NCI-H2196 treated with DMSO at 0.1 percent for 48 hours (cell line): ENCODE measurements around the gene RNF183.
A peak's percentile ranks its signal among the peaks of the same experiment; 100 is the strongest.
"Not testable (repeated sequence)": the region's sequence is repeated elsewhere in the genome, so short reads cannot be mapped to it uniquely, and the experiment has no call there.

Experiments used
- DNase-seq: peaks from one replicate; lab custom pipeline; 2025; ENCODE audit not compliant: unreplicated experiment; lab: John Stamatoyannopoulos, UW

Gene RNF183

DNA sequence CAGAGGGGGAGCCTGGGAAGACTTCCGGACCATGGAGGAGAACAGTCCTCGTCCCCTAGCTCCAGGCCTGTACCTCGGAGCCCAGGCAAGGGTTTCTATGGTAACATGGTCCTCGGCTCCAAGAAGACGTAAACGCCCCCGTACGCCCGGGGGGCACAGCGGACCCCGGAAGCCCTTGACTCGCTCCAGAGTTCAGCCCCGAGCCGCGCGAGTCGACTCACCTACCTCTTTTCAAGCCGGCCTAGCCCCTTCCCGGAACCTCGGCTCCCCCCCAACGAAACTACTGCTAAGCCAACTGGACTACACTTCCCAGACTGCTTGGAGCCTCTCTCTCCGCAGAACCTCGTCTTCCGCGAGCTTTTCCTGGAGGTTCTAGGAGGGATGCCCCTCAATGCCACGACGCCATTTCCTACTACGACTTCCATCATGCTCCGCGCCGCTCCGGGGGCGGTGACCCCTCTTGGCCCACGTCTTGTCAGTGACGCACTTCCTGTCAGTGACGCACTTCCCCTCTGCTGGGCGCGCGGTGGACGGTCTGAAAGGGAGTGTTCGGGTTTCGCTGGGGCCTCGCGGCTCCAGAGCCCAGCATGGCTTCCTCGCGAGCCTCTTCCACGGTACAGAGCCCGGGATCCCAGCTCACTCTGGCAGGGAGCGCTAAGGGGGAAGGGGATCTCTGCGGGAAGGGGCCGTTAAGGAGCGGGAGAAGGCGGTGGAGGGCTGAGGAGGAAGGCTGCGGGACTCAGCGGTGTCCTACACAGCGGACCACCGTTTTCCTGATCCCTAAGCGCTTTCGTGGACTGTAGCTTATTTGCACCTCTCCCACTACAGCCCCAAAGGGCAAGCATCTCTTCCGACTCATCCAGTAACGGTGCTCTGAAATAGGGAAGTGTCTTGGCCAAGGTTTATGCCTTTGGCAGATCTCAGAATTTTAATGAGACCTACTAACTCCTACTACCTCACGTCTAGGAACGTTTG lies 27.7 kb downstream of the RNF183 start, which contains the start of the genes CDC26 and PRPF4:
CDC26 (minus strand) TSS at position 416 of the 975 bp plus-strand sequence. CDS start 3,065 bp downstream, outside the sequence.
PRPF4 (plus strand) TSS at position 502 of the 975 bp plus-strand sequence; CDS start at position 588, 86 bp downstream.
- DNase-seq, result peak; percentile 94

DNA sequence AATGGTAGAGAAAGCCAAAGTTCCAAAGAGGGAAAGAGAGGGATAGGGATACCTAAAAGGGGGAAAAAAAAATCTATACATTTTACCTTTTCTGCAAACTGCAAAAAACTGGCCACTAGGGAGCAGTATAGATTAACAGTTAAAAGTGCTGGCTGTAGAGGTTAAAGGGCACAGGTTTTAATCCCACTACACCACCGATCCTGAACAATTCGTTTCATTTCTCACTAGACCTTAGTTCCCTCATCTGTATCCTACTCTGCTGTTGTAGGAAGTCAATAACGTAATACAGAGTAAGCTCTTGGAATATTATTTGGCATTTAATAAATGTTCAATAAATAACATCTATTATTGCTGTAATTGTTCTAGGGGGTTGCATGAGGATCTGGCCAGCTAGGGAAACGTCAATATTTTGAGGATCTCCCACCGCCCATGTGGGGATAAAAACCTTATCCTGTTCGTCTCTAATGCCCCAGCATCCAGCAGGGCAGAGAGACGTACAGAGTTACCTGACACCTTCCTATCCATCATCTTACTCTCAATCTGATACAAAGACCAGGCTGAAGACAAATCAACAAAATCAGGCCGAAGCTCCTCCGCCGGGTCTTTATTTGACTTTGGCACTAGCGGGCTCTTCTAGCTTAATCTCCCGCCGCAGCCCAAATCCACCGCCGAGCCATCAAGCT lies 28.6 kb downstream of the RNF183 start:
- DNase-seq, result peak; percentile 55

DNA sequence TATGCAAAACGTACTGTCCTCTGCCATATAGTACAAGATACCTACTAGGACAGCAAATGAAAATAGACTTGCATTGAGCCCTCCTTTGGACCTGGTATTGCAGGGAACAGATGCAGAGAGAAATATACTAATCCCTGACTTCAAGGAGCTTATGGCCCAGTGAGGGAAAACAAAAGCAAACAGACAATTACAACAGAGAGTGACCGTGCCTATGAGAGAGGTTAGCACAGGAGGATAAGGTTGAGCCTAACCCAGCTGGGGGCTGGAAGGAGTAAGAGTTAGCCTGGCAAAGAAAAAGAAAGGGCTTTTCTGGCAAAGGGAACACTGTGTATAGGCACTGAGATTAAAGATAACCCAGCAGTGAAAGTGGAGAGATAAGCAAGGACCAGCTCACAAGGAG lies 33.3 kb downstream of the RNF183 start:
- no peak for DNase-seq

DNA sequence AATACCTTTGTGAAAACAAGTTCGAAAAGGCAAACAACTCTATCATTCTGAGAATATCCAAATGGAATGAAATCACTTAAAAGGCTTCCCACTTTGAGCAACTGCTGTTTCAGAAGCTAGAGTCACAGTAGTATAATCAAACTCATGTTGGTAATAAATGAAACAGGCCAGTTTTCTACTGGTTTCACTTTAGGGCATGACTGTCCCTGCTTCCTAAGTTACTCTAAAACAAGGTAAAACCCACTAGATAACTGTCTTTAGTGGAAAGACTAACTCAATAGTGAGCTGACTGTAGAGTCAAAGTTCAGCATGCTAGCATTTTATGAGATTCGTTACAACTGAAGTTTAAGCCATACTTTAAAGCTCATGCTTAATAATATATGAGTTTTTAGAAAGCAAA lies 33.8 kb downstream of the RNF183 start:
- no peak for DNase-seq

DNA sequence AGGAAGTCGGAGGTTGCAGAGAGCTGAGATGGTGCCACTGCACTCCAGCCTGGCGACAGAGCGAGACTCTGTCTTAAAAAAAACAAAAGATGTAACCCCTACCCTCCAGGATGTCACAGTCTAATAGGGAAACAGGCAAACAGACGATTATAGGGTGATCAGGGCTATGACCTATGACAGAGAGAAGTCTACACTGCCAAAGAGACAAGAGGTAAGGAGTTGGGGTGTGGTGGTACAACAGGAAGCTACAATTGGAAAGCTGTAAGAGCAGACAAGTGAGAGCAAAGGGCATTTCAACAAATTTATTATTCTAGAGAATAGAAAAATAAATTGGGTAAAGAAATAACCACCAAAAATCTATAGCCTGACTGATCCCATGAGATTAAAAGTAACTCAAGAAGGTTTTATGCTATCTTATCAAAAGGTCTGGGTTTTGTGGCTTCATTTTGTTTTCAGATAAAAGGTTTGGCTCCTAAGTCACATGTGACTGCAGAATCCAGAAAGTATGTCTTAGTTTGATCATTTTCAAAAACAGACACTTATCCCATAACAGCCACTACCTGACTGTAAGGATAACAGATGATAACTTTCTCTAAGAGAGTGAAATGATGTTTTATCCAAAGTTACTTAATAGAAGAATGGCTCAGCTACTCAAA lies 35.1 kb downstream of the RNF183 start:
- DNase-seq, result no peak

DNA sequence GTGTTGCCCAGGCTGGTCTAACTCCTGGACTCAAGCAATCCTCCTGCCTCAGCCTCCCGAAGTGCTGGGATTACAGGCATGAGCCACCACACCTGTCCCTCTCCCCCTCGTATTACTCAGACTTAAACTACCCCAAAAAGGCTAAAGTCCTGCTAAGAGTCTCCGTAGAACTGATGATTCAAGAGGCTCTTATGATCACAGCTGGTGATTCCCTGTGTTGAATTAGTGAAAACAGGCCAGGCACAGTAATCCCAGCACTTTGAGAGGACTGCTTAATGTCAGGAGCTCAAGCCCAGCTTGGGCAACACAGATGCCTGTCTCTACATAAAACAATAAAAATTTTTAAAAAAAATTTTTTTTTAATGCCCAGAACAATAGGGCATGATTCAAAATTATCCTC lies 37.0 kb downstream of the RNF183 start:
- DNase-seq, result no peak

DNA sequence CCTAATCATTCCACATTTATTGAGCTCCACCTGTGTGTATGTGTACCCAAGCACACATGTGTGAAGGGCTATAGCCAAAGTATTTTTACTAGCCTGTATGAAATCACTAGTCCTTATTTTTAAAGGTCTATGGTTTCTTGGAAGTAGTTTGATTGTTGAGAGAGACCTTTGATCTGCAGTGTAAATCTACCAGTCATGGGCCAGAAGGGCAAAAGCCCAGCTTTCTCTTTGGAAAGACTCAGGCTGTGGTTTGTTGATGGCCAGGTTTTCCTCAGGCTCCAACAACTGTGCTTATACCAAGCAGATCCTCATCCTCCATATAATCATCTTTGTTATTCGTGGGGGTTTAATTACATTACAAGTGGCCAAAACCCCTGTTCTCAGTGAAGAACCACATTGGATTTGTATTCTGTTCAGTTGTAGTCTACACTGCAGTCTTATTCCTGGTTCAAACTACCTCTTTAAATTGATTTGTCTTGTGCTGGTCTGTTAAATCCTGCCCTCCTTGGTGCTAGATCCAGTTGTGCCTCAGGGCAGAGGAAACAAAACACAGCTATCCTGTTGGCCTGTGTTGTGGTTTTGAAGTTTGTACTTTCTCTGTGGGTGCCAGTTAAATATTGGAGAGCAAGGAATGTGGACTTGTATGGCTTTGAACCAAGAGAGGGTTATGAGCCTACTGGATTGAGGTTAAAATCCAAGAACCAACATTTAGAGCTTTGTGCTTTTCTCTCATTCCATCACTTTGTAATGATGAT lies 41.1 kb downstream of the RNF183 start:
- DNase-seq, result no peak

DNA sequence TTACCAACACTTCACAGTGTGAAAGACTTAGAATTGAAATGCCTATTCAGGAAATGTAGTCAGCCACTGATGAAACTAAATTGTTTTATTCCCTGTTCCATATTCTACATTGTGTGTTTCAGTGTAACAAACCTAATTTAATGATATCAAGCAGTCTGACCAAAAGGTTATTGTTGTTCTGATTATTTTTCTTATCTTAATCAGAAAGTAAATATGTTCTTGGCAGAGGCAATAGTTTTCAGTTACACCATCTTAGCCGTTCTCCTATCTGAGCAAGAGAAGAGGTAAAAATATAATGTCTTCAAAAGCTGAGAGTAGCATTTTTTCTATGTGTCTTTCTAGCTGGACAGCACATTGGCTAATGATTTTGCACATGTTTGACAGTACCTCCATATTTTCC lies 44.9 kb downstream of the RNF183 start:
- DNase-seq, result peak; percentile 7

DNA sequence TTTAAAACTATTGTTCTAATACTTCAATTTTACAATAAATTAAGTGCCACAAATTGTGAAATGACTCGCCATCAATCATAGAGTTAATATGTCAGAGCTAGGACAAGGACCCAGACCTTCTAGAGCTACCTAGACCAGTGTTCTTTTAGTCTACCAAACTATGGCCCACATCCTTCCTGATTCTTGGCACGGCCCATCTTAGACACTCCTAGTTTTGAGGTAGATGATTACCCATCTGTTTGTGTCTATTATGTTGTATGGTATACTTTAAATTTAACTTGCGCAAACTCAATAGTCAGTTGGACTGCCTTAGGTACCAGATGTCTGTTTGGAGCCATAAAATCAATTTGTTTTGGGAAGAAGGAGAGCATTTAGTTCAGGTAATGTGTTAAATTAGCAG lies 45.3 kb downstream of the RNF183 start:
- no peak for DNase-seq

DNA sequence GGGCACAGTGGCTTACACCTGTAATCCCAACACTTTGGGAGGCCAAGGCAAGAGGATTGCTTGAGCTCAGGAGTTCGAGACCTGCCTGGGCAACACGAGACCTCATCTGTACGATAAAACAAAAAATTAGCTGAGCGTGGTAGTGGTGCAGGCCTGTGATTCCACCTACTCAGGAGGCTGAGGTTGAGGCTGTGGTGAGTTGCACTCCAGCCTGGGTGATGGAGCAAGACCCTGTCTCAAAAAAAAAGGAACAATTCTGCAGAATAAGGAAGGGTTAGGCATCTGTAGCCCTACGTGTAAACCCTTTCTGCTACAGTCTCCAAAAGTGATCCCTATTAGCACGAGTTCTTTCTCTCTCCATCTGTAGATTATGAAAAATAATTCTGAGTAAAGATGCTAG lies 47.7 kb downstream of the RNF183 start:
- DNase-seq, result no peak

DNA sequence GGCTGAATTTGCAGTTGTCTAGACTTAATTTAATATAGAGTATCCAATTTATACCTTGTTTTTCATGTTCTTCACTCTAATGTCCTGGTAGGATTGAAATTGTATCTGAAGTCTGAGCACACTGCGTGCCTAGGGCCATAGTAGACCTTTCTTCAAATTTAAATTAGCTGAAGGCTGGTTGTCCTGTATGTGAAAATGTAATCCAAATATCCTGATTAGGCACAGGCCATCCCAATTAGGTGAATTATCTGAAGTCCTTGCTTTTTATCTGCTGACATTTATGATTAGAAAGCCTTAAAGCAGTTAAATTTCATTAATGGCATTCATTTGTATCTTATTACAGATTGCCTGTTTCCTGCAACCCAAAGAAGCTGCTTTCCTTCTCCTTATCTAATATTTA lies 48.2 kb downstream of the RNF183 start:
- no peak for DNase-seq

DNA sequence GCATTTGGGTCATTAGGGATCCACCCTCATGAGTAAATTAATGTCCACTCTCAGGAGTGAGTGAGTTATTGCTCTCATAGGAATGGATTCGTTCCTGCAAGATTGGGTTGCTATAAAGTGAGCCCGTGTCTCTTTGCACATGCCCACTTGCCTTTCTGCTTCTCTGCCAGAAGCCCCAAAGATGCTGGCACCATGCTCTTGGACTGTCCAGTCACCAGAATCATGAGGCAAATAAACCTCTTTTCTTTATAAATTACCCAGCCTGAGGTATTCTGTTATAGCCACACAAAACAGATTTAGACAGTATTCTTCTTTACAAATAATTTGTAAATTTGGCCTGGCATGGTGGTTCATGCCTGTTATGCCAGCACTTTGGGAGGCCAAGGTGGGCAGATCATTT lies 52.4 kb downstream of the RNF183 start:
- DNase-seq, result no peak

DNA sequence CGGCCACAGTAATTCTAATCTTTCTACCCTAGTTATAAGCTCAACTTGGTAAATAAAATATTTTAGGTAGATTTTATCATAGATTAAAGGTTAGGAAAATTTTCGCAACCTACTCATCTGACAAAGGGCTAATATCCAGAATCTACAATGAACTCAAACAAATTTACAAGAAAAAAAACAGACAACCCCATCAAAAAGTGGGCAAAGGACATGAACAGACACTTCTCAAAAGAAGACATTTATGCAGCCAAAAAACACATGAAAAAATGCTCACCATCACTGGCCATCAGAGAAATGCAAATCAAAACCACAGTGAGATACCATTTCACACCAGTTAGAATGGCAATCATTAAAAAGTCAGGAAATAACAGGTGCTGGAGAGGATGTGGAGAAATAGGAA lies 53.5 kb downstream of the RNF183 start:
- DNase-seq, result not testable (repeated sequence)

DNA sequence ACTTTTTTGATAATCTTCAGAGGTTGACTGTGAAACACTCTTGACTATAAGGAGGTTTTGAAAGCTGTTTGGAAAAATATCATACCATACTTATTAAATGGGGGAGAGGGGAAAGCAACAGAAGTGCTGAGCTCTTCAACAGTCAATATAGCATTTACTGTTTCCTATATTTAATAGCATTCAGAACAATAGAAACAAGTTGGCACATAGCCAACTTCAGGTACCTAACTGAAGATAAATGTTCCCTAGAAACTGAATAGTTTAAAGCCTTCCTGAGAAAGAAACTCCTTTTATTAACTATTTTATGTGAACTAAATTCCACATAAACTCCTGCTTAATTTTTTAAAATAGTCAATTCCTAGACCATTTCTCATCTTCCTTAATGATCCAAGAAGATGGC lies 55.5 kb downstream of the RNF183 start:
- DNase-seq, result no peak
